H1 (cell line): Measurements from ENCODE around the gene MVP. TPM values are rescaled to one million over a fixed set of nuclear protein-coding genes. Genes with fewer than 3 reads are reported as not detected.

Source experiments
- SIX5 ChIP-seq: IDR thresholded peaks from 2 replicates; pipeline ENCODE4 v1.6.1; 2011; ENCODE audit warnings: mild to moderate bottlenecking, low read depth, low read length
- polyA plus RNA-seq, 7 experiments: library from polyadenylated mRNA; depleted of rRNA in 3 of 7; stranded (reverse) in 5 of 7; unstranded in 2 of 7; fragments of >200 nt in 5 of 7; fragments of 200-250 nt in 2 of 7; gene quantifications; 1 replicate in 5 of 7; 2 replicates in 1 of 7; 4 replicates in 1 of 7; pipeline versions ENCODE4 v1.2.1 to v1.2.3, GENCODE V29; 2011 to 2013; ENCODE audit warnings: missing spikeins in 2 of 7, mixed read lengths in 2 of 7
- total RNA-seq: library from RNA; stranded (reverse); fragmentation: NEBNext Ultra II Directional; extraction: Animal tissue kit (Norgen Biotek cat#: 25700); gene quantifications from 2 replicates; pipeline ENCODE4 v1.2.1, GENCODE V29; 2021
- TF ChIP-seq, protein P1 (sequence below): fragments of 300-600 bp; sonication (generic); IDR thresholded peaks from 2 replicates; pipeline ENCODE4 v1.7.1; 2012; ENCODE audit warnings: low read length, moderate library complexity, mild to moderate bottlenecking, inconsistent platforms; ENCODE audit not compliant: insufficient replicate concordance

The MVP gene
- total and polyA plus RNA-seq, 2 of the 8 experiments (the other 6 are each of a cell fraction or from before 2014, with no cell fraction given) = 1.9 TPM

DNA sequence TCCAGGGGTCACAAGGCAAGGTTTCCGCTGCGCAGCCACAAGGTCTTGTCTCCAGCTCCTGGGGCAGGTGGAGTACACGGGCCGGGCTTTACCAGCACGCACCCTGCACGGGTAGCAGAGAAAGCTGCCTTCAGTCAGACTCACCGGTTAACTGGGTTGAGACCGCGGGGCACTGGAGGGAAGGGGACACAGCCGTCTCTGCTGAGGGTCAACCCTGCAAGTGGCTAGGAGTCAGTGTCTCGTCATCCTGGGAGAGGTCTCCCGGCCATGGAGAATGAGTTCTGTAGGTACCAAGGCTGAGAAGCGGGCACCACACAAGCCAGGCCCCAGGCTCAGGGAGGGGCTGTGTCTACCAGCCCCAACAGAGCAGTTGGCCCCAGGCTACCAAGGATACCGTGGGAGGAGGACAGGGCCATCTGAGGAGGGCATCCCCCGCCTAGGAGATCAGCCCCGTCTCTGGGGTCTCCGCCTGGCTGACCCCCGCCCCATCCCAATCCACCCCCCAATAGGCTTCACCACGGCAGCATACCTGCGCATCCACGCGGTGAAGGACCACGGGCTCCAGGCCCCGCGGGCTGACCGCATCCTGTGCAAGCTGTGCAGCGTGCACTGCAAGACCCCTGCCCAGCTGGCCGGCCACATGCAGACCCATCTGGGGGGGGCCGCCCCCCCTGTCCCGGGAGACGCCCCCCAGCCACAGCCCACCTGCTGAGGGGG, 11.1 kb upstream of the MVP start (continued):
- TF ChIP-seq, protein P1, sequence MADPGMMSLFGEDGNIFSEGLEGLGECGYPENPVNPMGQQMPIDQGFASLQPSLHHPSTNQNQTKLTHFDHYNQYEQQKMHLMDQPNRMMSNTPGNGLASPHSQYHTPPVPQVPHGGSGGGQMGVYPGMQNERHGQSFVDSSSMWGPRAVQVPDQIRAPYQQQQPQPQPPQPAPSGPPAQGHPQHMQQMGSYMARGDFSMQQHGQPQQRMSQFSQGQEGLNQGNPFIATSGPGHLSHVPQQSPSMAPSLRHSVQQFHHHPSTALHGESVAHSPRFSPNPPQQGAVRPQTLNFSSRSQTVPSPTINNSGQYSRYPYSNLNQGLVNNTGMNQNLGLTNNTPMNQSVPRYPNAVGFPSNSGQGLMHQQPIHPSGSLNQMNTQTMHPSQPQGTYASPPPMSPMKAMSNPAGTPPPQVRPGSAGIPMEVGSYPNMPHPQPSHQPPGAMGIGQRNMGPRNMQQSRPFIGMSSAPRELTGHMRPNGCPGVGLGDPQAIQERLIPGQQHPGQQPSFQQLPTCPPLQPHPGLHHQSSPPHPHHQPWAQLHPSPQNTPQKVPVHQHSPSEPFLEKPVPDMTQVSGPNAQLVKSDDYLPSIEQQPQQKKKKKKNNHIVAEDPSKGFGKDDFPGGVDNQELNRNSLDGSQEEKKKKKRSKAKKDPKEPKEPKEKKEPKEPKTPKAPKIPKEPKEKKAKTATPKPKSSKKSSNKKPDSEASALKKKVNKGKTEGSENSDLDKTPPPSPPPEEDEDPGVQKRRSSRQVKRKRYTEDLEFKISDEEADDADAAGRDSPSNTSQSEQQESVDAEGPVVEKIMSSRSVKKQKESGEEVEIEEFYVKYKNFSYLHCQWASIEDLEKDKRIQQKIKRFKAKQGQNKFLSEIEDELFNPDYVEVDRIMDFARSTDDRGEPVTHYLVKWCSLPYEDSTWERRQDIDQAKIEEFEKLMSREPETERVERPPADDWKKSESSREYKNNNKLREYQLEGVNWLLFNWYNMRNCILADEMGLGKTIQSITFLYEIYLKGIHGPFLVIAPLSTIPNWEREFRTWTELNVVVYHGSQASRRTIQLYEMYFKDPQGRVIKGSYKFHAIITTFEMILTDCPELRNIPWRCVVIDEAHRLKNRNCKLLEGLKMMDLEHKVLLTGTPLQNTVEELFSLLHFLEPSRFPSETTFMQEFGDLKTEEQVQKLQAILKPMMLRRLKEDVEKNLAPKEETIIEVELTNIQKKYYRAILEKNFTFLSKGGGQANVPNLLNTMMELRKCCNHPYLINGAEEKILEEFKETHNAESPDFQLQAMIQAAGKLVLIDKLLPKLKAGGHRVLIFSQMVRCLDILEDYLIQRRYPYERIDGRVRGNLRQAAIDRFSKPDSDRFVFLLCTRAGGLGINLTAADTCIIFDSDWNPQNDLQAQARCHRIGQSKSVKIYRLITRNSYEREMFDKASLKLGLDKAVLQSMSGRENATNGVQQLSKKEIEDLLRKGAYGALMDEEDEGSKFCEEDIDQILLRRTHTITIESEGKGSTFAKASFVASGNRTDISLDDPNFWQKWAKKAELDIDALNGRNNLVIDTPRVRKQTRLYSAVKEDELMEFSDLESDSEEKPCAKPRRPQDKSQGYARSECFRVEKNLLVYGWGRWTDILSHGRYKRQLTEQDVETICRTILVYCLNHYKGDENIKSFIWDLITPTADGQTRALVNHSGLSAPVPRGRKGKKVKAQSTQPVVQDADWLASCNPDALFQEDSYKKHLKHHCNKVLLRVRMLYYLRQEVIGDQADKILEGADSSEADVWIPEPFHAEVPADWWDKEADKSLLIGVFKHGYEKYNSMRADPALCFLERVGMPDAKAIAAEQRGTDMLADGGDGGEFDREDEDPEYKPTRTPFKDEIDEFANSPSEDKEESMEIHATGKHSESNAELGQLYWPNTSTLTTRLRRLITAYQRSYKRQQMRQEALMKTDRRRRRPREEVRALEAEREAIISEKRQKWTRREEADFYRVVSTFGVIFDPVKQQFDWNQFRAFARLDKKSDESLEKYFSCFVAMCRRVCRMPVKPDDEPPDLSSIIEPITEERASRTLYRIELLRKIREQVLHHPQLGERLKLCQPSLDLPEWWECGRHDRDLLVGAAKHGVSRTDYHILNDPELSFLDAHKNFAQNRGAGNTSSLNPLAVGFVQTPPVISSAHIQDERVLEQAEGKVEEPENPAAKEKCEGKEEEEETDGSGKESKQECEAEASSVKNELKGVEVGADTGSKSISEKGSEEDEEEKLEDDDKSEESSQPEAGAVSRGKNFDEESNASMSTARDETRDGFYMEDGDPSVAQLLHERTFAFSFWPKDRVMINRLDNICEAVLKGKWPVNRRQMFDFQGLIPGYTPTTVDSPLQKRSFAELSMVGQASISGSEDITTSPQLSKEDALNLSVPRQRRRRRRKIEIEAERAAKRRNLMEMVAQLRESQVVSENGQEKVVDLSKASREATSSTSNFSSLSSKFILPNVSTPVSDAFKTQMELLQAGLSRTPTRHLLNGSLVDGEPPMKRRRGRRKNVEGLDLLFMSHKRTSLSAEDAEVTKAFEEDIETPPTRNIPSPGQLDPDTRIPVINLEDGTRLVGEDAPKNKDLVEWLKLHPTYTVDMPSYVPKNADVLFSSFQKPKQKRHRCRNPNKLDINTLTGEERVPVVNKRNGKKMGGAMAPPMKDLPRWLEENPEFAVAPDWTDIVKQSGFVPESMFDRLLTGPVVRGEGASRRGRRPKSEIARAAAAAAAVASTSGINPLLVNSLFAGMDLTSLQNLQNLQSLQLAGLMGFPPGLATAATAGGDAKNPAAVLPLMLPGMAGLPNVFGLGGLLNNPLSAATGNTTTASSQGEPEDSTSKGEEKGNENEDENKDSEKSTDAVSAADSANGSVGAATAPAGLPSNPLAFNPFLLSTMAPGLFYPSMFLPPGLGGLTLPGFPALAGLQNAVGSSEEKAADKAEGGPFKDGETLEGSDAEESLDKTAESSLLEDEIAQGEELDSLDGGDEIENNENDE = no peak
- no peak for TF ChIP-seq SIX5
